ENCODE data around the gene OSGIN1.

OSGIN1 gene

DNA sequence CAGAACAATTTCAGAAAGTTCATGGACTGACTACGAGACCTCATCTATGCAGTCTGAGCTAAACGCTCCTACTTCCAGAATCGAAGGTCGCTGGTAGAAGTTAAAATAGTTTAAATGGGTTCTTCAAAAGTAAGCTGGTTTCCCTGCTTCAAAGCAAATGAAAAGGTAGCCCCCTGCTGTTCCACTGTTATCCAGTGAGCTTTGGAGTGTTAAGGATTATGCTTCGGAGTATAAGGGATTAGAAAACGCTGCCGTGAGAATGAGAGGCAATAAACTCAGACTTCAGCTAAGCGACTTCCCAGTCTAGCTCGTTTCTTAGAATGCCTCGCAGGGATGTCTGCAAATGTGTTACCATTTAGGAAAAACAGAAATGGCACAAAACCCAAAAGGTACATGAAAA is 41.8 kb upstream of the OSGIN1 start:
- no peak for DNase-seq (ENCODE audit: low spot score)
- TF ChIP-seq, protein P1, sequence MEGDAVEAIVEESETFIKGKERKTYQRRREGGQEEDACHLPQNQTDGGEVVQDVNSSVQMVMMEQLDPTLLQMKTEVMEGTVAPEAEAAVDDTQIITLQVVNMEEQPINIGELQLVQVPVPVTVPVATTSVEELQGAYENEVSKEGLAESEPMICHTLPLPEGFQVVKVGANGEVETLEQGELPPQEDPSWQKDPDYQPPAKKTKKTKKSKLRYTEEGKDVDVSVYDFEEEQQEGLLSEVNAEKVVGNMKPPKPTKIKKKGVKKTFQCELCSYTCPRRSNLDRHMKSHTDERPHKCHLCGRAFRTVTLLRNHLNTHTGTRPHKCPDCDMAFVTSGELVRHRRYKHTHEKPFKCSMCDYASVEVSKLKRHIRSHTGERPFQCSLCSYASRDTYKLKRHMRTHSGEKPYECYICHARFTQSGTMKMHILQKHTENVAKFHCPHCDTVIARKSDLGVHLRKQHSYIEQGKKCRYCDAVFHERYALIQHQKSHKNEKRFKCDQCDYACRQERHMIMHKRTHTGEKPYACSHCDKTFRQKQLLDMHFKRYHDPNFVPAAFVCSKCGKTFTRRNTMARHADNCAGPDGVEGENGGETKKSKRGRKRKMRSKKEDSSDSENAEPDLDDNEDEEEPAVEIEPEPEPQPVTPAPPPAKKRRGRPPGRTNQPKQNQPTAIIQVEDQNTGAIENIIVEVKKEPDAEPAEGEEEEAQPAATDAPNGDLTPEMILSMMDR (IDR thresholded peaks at IDR 0.05) = no peak
- Histone ChIP-seq H3K27ac (no peak overlapping the region), H3K4me3 (no peak overlapping the region)

DNA sequence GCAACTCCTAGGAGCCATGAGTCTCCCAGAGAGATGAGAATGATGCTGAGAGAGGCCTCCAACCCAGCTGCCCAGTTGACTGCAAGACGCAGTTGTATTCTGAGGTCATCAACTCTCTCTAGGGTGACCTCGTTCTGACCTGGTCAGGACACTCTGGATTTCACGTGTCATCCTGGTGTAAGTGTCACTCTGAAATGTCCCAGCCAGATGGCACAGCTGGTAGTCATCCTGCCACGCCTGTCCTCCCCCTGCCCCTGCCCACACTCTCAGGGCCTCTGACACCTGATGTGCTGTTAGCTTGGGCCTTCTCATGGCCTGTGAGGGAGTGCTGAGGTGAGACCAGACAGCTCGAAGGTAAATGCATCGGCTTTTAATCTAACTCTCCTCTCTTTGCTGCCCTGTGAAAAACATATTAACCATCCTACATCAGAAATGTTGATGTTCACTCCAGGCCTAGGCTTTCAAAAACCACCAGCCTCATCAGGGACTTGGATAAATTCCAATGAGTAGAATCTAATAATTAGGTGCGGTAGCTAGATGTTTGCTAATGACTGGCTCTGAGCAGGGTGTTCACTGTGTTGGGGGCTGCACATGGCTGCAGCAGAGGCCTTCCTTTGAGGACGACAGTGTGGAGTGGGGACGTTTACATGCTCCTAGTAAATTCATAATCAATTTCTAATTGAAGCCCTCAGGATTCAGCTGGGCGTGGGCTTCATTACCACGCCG is 40.4 kb upstream of the OSGIN1 start:
- H3K27ac ChIP-seq = no peak overlapping the region
- no peak for DNase-seq (ENCODE audit: low spot score)
- H3K4me3 ChIP-seq = no peak overlapping the region
- TF ChIP-seq, protein P1 (IDR thresholded peaks at IDR 0.05) = no peak

DNA sequence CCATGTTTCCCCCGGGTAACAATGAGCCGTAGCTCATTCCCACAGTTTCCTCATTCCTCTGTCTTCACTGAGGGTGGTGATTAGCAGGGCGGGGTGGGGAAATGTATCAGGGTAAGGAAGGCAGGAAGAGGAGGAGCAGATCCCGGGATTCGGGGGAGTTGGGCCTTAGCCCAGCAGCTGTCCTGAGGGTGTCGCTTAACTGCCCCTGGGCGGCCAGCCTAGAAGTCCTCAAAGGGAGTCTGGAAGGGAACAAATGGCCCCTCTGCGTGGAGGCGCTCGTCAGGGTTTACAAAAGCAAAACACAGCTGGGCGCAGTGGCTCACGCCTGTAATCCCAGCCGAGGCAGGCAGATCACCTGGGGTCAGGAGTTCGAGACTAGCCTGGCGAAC is 39.8 kb upstream of the OSGIN1 start:
- no peak overlapping the region for H3K27ac ChIP-seq
- TF ChIP-seq, protein P1 (IDR thresholded peaks at IDR 0.05) = no peak

DNA sequence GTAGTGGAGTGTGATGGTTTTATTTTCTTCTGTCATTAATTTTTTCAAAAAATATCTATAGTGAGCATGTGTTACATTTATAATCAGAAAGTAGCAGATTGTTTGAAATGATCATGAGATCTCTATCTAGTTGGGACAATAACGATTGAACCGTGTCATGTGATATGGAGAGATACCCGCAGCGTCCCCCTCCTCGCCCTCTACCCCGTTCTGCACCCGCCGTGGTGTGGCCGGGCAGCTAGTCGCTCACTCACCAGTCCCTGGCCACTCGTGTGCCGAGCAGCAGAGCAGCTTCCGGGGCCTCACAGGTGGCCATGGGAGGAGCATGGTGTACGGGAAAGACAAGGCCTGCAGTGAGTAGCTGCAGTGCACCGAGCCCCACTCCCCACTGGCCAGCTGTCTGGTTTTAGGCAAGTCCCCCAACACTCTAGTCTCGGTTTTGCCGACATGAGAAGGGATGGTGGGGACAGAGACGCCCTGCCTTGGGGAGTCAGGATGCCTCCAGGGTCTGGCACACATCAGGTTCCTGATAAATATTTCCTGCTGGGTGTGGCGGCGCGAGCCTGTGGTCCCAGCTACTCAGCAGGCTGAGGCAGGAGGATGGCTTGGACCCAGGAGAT is 38.8 kb upstream of the OSGIN1 start:
- TF ChIP-seq, protein P1 (IDR thresholded peaks at IDR 0.05) = no peak
- Histone ChIP-seq H3K4me3 (no peak overlapping the region), H3K27ac (no peak overlapping the region)
- no peak for DNase-seq (ENCODE audit: low spot score)

More for the DNA sequence above, 39.8 kb upstream of the OSGIN1 start:
- H3K4me3 ChIP-seq = no peak overlapping the region
- no peak for DNase-seq (ENCODE audit: low spot score)

DNA sequence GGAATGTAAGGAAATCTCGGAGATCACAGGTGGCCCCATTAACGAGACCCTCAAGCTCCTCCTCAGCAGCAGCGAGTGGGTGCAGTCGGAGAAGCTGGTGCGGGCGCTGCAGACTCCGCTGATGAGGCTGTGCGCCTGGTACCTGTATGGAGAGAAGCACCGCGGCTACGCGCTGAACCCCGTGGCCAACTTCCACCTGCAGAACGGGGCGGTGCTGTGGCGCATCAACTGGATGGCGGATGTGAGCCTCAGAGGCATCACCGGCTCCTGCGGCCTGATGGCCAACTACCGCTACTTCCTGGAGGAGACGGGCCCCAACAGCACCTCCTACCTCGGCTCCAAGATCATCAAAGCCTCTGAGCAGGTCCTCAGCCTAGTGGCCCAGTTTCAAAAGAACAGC is 38.0 kb upstream of the OSGIN1 start:
- Histone ChIP-seq H3K4me3 (no peak overlapping the region), H3K27ac (no peak overlapping the region)
- no peak for DNase-seq (ENCODE audit: low spot score)
- TF ChIP-seq, protein P1 (IDR thresholded peaks at IDR 0.05) = no peak

DNA sequence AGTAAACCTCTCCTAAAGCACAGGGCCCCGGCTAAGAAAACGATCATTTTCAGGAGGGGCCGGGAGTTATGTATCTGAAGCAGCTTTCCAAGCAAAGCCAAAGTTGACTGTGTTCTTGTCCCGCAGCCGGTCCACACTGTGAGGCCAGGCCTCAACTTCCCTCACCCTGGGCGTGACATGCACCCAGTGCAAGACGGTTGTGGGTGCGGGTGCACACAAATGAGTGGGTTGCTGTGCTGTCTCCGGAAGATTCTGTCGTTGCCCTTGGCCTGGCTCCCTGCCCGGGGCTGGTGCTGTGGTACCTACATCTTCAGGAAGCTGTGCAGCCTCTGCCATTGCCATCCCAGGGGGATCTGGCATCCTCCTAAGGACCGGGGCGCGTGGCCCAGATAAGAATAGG is 37.5 kb upstream of the OSGIN1 start:
- no peak overlapping the region for H3K4me3 ChIP-seq
- no peak overlapping the region for H3K27ac ChIP-seq
- no peak for DNase-seq (ENCODE audit: low spot score)
- TF ChIP-seq, protein P1 (IDR thresholded peaks at IDR 0.05) = no peak
